DND-41 (cell line): ENCODE data around the gene CYB561.

Experiments used
- CTCF ChIP-seq: IDR thresholded peaks from 2 replicates; pipeline ENCODE4 v1.5.1; 2012; ENCODE audit warnings: borderline replicate concordance, low read length, moderate library complexity, mild to moderate bottlenecking; ENCODE audit not compliant: poor library complexity, severe bottlenecking; ENCODE audit errors: extremely low read depth
- EZH2 ChIP-seq: IDR thresholded peaks from 3 replicates; pipeline ENCODE4 v1.6.1; 2012; ENCODE audit warnings: borderline replicate concordance, low read depth, mild to moderate bottlenecking, moderate library complexity, low read length, inconsistent platforms; ENCODE audit not compliant: severe bottlenecking

- TF ChIP-seq CTCF (no peak), EZH2 (no peak)
These were observed 63.3 kb downstream of the CYB561 start for GRCh38 chr17:63382826-63383225.
